Metanephros (tissue), 2 donors: ENCODE measurements around the gene LMNTD2. TPM values are rescaled to one million over a fixed set of nuclear protein-coding genes. Genes with fewer than 3 reads are reported as not detected.

Source experiments
- small RNA-seq: library from RNA; depleted of rRNA; stranded (forward); fragments of <200 nt; gene quantifications from one replicate; pipeline ENCODE3, GENCODE V24; 2014; ENCODE audit warnings: low replicate concordance
- total RNA-seq: library from RNA; depleted of rRNA; stranded (reverse); fragments of >200 nt; gene quantifications from one replicate; pipeline ENCODE4 v1.2.3, GENCODE V29; 2014

The LMNTD2 gene
- total RNA-seq, result 2.3 TPM

DNA sequence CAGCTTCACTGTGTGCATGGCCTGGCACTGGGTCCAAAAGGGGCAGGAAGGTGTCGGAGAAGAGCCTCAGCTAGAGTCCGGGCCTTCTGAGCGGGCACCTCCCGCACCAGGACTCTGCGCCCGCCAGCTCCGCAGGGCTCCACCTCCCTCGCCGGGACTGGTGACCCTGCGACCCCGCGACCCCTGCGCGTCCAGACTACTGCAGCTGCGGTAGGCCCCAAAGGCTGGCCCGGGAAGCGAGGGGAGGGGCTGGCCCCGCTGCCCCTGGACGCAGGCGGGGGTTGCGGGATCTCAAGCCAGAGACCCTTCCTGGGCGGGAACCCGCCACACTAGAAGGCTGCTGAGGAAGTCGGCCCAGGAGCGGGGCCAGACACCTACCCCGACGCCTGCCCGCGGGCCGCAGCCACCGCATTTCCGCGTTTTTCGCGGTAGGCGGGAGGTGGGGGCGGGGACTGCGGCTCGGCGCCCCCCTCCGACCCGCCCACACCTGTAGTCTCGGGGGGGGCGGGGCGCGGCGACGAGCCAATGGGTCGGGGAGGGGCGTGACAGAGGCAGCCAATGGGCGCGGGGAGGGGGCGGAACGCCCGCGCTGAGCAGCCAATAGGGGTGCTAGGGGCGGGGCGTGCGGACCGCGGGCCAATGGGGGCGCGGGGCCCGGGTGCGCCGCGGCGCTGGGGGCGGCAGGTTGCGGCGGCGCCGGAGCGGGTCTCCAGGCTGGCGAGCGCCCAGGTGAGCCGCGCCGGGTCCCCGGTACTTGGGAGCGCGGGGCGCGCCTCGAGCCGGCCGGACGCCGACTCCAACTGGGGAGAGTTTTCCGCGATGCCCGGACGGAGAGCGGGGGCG is at the start of gene LMNTD2, which contains the start of gene RASSF7:
LMNTD2 (minus strand) TSS at position 434 of the 843 bp plus-strand sequence; CDS start at position 412, 22 bp downstream.
RASSF7 (plus strand) TSS at position 666 of the 843 bp plus-strand sequence. CDS start 799 bp downstream, outside the sequence.

DNA sequence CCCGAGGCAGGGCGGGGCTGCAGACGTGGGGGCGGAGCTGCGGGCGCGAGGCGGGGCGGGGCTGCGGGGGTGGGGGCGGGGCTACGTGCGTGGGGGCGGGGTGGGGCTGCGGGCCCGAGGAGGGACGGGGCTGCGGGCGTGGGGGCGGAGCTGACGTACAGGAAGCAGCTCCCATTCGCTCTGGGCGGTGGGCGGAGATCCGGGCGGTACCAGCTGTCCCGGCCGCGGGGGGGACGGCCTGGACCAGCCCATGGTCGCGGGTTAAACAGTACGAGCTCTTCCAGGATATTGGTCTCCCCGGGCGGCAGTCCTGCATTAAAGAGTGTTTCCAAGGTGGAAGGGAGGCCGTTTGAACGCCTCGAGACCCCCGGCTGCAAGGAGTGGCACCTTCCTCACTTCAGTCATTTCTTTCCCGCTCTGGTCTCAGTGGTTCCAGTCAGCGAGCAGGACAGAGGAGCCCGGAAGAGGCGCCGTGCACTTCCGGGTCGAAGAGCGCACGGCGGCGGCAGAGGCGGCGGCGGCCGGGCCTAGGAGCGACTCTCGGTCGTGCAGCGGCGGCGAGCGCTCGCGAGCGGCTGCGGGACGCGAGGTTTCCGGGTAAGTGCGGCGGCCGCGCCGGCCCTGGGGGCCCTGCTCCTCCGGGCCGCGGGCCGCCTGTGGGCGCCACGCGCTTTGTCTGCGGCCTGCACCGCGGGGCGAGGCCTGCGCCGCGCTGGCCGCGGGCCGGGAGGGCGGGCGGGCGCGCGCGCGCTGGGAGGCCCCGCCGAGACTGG is 15.6 kb upstream of the LMNTD2 start, which contains the start of gene PHRF1:
PHRF1 (plus strand) TSS at position 475 of the 773 bp plus-strand sequence. CDS start 5,043 bp downstream, outside the sequence.

DNA sequence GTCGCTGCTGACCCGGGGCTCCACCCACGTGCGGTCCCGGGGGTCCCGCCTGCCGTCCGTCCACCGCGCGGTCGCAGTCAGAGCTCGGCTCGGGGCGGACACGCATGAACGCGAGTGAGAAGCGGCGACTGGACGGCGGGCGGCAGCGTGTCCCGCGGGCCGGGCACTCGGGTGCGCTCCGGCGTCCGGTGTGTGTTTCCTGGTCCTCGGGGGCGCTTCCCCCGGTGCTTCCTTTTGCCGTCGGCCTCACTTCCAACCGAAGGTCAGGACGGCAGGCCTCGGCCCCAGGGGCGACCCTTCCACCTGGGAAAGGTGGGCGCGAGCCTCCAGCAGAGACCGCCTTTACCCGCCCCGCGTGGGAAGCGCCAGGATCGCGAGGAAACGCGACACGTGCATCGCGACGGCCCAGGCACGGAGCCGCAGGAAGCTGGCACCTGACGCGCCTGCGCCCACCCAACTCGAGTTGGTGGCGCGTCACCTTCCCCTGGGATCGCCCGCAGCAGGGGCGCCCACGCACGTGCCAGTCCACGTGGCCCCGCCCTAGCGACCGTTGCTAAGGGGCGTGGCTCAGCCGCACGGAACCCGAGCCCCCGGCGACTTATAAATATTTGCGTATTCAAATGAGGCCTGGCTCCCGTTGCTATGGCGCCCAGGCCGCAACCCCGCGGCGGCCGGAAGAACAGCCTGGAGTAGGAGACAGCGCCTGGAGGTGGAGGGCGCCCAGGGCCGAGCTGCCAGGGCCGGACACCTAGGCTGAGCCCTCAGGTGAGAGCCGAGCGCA is 23.5 kb downstream of the LMNTD2 start, which contains the start of gene LRRC56:
LRRC56 (plus strand) TSS at position 687 of the 781 bp plus-strand sequence. CDS start 3,158 bp downstream, outside the sequence.

DNA sequence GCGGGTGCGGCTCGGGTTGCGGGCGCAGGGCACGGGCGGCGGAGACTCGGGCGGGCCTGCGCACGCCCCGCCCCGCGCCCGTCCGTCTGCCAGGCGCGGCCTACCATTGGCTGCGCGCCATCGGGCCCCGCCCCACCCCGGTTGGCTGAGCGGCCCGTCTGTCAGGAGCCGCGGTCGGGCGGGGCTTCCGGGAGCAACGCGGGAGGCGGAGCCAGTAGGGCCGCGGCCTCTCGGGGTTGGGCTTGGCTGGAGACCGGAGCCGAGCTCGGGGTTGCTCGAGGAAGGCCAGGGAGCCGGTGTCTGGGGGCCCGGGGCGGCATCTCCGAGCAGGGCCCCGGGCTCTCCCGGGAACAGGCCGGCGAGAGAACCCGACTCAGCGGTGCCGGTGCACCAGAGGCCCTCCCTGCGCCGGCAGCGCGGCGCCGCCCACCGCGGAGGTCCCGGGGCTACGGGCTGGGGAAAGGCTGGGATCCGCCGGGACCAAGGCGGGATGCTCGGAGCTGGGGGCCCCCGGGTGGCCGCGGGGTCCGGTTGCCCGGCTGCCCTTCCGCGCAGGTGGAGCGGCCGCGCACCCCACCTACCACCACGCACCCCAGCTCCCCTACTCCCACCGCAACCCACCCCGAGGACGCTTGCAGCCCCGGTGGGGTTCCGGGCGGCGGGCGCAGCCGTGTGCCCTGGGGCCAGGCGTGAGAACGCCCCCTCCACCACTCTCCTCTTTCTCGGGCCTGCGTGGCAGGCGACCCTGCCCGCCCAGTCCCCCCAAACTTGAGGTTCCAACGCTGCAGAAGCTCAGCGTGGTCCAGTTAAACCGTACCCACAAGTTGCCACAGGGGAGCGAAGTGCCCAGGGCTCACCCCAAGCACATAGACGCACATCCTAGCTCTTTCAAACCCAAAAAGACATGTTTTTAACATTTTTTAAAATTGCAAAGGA is 24.8 kb downstream of the LMNTD2 start, which contains the start of gene HRAS:
HRAS (minus strand) TSS at position 58 of the 936 bp plus-strand sequence.

DNA sequence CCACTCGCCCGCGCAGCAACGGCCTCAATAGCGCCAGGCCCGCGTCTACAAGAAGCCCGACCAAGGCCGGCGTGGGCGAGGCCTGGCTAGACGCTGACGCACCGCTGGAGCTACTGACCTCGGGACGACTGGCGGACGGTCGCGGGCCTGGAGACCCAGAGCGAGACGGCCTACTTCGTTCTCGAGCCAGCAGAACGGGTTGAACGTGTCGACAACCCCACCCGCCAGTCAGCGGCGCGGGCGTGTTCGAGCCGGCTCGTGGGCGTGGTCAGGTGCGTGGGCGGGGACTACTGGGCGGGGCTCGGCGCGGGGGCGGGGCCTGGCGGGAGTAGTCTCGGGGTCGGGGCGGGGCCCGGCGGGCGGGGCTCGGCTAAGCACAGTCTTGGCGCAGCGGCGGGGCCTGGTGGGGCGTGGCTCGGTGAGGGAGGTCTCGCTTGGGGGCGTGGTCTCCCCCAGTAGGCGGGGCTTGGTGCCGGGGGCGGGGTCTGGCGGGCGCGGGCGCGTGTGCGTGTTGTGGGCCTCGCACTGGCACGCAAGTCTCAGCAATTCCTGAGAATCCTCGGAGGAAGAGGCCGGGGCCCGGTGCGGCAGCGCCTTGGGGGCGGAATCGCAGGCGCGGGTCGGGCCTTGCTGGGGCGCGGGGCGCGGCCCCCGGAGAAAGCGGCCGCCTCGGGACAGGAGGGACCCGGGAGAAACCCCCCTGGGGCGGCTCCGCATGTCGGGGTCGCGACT is 53.4 kb downstream of the LMNTD2 start, which contains the start of gene RNH1:
RNH1 (minus strand) TSS at position 248 of the 732 bp plus-strand sequence. CDS start 5,080 bp downstream, outside the sequence.

Small RNA genes within 50 kb of the gene (small RNA-seq; reads per million reads assigned to genes)
- 9.0 reads per million, percentile 95 among the genes with 10 or more reads in this experiment for gene MIR210

Other genes starting within 250 kb of the LMNTD2 start
- 44.6 TPM for gene IFITM1, start 246.7 kb downstream of the LMNTD2 start, total RNA-seq
- 156 TPM for gene IFITM3, start 239.9 kb downstream of the LMNTD2 start, total RNA-seq
- gene B4GALNT4, start 191.2 kb downstream of the LMNTD2 start, total RNA-seq, result 53.1 TPM
- 5.2 TPM for gene PKP3, start 166.5 kb downstream of the LMNTD2 start, total RNA-seq
- 40.8 TPM for gene SIGIRR, start 145.7 kb downstream of the LMNTD2 start, total RNA-seq
- gene ANO9, start 118.7 kb downstream of the LMNTD2 start, total RNA-seq, result 12.8 TPM
- gene PTDSS2, start 110.5 kb downstream of the LMNTD2 start, total RNA-seq, result 48.8 TPM
- gene RNH1, start 53.5 kb downstream of the LMNTD2 start, total RNA-seq, result 143 TPM
- 23.0 TPM for gene HRAS, start 25.2 kb downstream of the LMNTD2 start, total RNA-seq
- 1.8 TPM for gene LRRC56, start 23.2 kb downstream of the LMNTD2 start, total RNA-seq
- 55.8 TPM for gene RASSF7, start 232 bp upstream of the LMNTD2 start, total RNA-seq
- gene PHRF1, start 15.7 kb upstream of the LMNTD2 start, total RNA-seq, result 29.7 TPM
- 18.1 TPM for gene IRF7, start 55.2 kb upstream of the LMNTD2 start, total RNA-seq
- 21.3 TPM for gene CDHR5, start 64.2 kb upstream of the LMNTD2 start, total RNA-seq
- 7.6 TPM for gene SCT, start 66.4 kb upstream of the LMNTD2 start, total RNA-seq
- 1.3 TPM for gene DRD4, start 76.5 kb upstream of the LMNTD2 start, total RNA-seq
- gene DEAF1, start 134.5 kb upstream of the LMNTD2 start, total RNA-seq, result 27.9 TPM
- 16.8 TPM for gene TMEM80, start 135.1 kb upstream of the LMNTD2 start, total RNA-seq
- 137 TPM for gene EPS8L2, start 145.5 kb upstream of the LMNTD2 start, total RNA-seq
- 118 TPM for gene TALDO1, start 186.7 kb upstream of the LMNTD2 start, total RNA-seq
- 67.5 TPM for gene GATD1, start 216.7 kb upstream of the LMNTD2 start, total RNA-seq
- gene CEND1, start 229.4 kb upstream of the LMNTD2 start, total RNA-seq, result 0.12 TPM
- 10.7 TPM for gene SLC25A22, start 237.5 kb upstream of the LMNTD2 start, total RNA-seq
- gene PIDD1, start 244.5 kb upstream of the LMNTD2 start, total RNA-seq, result 19.7 TPM
- 558 TPM for gene RPLP2, start 249.2 kb upstream of the LMNTD2 start, total RNA-seq